Activated T-cell treated with anti-CD3 and anti-CD28 coated beads, Interleukin-2, amount 50 U/mL, for 4 hours (primary cell): ENCODE data around the gene LRRFIP1. TPM values are rescaled to one million over a fixed set of nuclear protein-coding genes. Genes with fewer than 3 reads are reported as not detected.
A peak's percentile ranks its signal among the peaks of the same experiment; 100 is the strongest.

Experiments used
- ATAC-seq, 2 donors: fragments of 200-7000 bp; cut with Tn5 transposase; one replicate each; pipeline ENCODE4 v1.10.0; 2021
- DNase-seq: peaks from one replicate; pipeline ENCODE4 v3.0.0-alpha.2; 2020
- H3K27me3 Mint-ChIP-seq: one replicate; pipeline ENCODE4 v1.8.0; 2021; ENCODE audit warnings: low read depth, mixed read lengths
- H3K36me3 Mint-ChIP-seq: one replicate; pipeline ENCODE4 v1.8.0; 2022; ENCODE audit warnings: mixed read lengths; ENCODE audit not compliant: insufficient read depth
- H3K4me1 Mint-ChIP-seq: one replicate; pipeline ENCODE4 v1.8.0; 2021; ENCODE audit warnings: low read depth, mixed read lengths
- H3K4me3 Mint-ChIP-seq: one replicate; pipeline ENCODE4 v1.8.0; 2021; ENCODE audit warnings: mild to moderate bottlenecking, moderate library complexity, mixed read lengths
- H3K9me3 Mint-ChIP-seq: one replicate; pipeline ENCODE4 v1.8.0; 2021; ENCODE audit warnings: mixed read lengths
- total RNA-seq, 3 donors: library from RNA; stranded (reverse); gene quantifications; one replicate each; pipeline ENCODE4 v1.2.1, GENCODE V29; 2021

The LRRFIP1 gene, protein sequence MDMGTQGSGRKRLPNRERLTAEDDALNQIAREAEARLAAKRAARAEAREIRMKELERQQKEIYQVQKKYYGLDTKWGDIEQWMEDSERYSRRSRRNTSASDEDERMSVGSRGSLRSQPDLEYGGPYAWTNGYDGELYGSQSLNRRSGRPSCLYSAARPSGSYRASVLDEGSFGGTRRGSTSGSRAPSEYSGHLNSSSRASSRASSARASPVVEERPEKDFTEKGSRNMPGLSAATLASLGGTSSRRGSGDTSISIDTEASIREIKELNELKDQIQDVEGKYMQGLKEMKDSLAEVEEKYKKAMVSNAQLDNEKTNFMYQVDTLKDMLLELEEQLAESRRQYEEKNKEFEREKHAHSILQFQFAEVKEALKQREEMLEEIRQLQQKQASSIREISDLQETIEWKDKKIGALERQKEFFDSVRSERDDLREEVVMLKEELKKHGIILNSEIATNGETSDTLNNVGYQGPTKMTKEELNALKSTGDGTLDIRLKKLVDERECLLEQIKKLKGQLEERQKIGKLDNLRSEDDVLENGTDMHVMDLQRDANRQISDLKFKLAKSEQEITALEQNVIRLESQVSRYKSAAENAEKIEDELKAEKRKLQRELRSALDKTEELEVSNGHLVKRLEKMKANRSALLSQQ
- 100 to 1,000 TPM; 160 to 203 (median 169) TPM for total RNA-seq

DNA sequence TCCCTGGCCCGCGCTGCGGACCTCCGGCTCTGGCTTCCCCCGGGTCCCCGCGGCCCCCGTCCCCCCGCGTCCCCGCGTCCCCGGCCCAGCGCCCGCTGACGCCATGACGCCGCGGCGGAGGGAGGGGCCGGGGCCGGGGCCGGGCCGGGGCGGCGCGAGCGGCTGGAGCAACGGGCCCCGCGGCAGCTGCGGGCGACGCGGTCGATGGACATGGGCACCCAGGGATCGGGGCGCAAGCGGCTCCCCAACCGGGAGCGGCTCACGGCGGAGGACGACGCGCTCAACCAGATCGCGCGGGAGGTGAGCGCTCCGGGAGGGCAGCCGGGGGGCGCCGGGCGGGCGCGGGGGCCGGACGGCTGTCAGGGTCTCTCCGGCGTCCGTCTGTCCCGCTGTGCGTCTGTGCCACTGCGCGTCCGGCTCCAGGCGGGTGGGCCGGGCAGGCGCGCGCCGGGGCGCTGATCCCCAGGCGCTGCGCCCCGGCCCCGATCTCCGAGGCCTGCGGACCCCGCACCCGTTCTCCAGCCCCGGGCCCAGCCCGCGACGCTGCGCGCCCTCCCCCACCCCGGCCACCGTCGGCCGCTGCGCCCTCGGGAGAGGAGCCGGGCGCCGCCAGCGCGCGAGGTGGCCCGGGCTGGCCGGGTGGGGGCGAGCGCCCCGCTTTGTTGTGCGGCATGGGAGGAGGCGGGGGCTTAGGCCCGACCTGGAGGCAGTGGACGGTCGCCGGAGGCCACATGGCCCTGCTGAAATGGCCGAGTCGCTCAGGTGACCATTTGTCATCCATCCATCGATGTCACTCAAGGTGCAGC, at the start of gene LRRFIP1:
Gene LRRFIP1 (plus strand): TSS at position 147 of the 806 bp plus-strand sequence. CDS start 58 bp downstream, at position 205.
- H3K4me3 Mint-ChIP-seq: peak within 1 kb of the TSS; percentile 81
- no peaks in the 10 kb centered on the region for H3K36me3 Mint-ChIP-seq
- H3K27me3 Mint-ChIP-seq: peaks cover 31% of the 10 kb centered on the region
- H3K4me1 Mint-ChIP-seq: peaks cover 23% of the 10 kb centered on the region
- no peaks in the 10 kb centered on the region for H3K9me3 Mint-ChIP-seq
- ATAC-seq (peak; percentile 82 to 86), DNase-seq (no peak)

DNA sequence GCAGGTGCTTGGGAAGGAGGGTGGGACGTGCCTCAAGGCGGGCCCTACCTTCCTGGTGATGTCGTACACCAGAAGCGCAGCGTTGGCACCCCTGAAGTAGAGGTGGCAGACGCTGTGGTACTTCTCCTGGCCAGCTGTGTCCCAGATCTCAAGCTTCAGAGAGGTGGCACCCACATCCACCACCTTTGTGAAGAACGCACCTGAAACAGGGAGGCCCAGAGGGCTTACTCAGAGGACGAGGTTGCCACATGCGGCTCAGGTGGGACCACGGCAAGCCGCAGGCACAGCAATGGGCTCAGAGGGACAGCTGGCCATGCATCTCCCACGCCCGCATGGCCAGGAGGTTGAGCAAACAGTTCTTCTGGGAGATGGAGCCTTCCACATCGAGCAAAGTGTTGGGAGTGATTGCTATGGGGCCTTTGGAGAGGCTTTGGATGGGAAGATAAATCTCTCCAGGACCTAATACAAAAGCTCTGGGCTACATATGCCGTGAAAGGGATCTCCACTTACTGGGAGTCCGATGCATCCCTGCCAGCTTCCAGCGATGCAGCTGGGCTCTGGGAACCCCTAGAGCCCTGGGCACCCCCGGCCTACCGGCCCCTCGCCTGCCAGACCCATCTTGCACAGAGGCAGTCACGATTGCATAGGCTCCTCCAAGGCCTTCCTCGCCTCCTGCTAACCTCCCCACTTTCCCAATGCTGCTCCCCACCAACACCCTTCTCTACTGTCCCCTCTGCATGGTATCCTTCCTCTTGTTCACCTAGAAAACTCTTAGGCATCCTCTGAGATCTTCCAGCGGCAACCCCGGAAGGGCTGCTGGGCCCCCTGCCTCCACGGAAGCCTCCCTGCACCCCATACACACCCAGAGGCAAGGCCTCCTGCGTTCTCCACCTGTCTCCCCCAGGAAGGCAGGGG, 49.2 kb upstream of the LRRFIP1 start:
- ATAC-seq (no peak), DNase-seq (no peak)
- H3K9me3 Mint-ChIP-seq: no peaks in the 10 kb centered on the region
- no peak overlapping the region for H3K4me3 Mint-ChIP-seq
- H3K4me1 Mint-ChIP-seq: peaks cover 3% of the 10 kb centered on the region
- H3K36me3 Mint-ChIP-seq: no peaks in the 10 kb centered on the region
- no peaks in the 10 kb centered on the region for H3K27me3 Mint-ChIP-seq

DNA sequence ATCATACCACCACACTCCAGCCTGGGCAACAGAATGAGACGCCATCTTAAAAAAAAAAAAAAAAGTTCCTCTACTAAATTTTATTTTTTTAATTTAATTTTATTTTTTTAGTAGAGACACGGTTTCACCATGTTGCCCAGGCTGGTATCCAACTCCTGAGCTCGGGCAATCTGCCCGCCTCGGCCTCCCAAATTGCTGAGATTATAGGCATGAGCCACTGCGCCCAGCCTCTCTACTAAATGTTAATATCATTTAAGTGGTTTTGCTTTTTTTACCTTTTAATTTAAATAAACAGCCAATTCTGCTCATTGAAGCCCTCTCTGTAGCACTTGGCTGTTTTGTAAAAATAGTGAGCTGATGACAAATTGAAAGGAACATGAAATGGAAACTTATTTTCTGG, 46.1 kb upstream of the LRRFIP1 start:
- Mint-ChIP-seq H3K4me3 (no peak overlapping the region), H3K36me3 (no peaks in the 10 kb centered on the region), H3K9me3 (no peaks in the 10 kb centered on the region), H3K4me1 (peaks cover 3% of the 10 kb centered on the region), H3K27me3 (no peaks in the 10 kb centered on the region)
- DNase-seq (no peak), ATAC-seq (no peak)

DNA sequence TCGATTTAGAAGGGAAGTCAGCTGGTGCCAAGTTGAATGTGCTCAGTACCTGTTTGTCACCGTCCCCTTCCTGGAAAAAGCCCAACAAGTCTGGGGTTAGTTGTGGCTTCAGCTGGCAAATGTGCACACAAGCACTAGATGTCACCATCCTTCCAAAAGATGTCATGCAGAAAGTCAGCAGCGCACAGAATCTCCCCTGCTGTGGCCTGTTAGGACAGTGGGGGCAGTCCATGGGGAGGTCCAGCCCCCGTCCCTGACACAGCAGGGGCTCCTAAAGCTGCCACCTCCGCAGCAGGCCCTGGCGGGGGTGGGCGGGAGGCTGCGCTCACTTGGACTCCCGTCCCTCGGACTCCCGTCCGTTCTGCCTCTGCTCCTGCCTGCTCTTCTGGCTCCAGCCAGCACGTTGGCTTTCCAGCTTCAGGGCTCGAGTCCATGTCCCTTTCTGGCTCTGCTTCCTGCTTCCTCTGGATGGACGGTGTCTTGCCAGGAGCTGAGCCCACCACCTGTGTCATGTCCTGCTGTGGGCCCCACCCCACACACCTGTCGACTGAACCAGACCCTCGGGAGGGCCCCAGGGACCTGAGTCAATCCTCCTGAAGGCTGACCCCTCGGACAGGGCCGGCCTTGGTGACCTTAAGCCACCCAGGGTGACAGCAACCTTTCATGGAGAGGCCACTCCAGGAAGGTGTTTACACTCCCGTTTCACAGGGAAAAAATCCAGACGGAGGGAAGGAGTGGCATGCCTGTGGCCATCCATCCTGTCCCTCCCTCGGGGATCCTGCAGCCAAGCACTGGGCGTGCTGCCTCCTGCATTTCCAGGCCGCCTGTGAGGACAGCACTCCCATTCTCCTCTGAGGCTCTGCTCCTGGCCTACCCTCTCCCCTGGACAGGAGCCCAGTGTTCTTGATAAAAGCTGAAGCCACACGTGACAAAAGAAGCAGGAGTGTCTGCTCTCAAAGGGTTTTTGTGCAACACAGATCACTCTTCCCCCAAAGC, 45.3 kb upstream of the LRRFIP1 start:
- Mint-ChIP-seq H3K27me3 (no peaks in the 10 kb centered on the region), H3K4me3 (no peak overlapping the region), H3K9me3 (no peaks in the 10 kb centered on the region), H3K36me3 (no peaks in the 10 kb centered on the region), H3K4me1 (peaks cover 3% of the 10 kb centered on the region)
- peak; percentile 89 to 93 for ATAC-seq
- DNase-seq: peak; percentile 31

DNA sequence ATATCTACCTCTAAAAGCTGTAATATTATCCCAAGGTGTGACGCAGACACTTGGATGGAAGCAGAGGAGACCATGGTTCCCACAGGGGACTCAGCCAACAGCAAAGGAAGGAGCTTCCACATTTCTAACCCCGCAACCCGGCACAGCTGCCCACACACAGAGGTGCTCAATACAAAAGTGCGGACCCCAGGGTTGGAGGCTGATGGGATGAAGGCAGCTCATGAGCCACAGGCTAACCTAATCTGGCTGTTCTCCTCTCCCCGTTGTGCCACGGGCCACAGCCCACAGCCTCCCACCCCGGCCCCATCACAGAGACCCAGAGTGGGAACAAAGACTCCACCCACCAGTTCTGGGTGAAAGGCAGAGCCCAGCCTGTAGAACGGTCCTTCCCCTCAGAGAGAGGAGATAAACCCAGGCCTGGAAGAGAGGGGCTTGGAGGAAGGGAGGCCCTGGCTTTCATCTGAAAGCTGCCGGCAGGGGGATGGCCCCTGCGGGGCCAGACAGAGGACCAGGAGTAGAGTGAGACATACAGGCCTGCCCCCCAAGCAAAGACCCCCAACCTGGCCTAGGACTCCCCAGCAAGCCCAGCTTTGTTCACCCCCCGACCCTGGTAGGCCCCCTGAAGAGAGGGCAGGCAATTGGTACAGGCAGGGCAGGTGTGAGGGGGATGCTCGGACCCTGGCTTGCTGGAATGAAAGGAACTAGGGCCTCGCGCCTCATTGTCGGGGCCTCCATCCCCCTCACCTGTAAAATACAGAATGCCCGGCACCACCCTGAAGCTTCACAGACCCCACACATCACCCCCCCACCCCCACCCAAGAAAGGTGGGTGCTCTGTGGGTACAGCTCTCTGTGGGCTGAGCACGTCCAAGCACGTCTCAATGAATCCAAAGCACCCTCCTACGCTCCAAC, 43.7 kb upstream of the LRRFIP1 start:
- Mint-ChIP-seq H3K27me3 (no peaks in the 10 kb centered on the region), H3K9me3 (no peaks in the 10 kb centered on the region), H3K4me3 (no peak overlapping the region), H3K4me1 (peaks cover 3% of the 10 kb centered on the region), H3K36me3 (no peaks in the 10 kb centered on the region)
- DNase-seq: no peak
- no peak for ATAC-seq

GRCh38 chr2:237585590-237586221, 41.7 kb upstream of the LRRFIP1 start:
- peaks cover 3% of the 10 kb centered on the region for H3K4me1 Mint-ChIP-seq
- no peaks in the 10 kb centered on the region for H3K36me3 Mint-ChIP-seq
- no peak overlapping the region for H3K4me3 Mint-ChIP-seq
- DNase-seq (no peak), ATAC-seq (no peak)
- peaks cover 2% of the 10 kb centered on the region for H3K27me3 Mint-ChIP-seq
- no peaks in the 10 kb centered on the region for H3K9me3 Mint-ChIP-seq

DNA sequence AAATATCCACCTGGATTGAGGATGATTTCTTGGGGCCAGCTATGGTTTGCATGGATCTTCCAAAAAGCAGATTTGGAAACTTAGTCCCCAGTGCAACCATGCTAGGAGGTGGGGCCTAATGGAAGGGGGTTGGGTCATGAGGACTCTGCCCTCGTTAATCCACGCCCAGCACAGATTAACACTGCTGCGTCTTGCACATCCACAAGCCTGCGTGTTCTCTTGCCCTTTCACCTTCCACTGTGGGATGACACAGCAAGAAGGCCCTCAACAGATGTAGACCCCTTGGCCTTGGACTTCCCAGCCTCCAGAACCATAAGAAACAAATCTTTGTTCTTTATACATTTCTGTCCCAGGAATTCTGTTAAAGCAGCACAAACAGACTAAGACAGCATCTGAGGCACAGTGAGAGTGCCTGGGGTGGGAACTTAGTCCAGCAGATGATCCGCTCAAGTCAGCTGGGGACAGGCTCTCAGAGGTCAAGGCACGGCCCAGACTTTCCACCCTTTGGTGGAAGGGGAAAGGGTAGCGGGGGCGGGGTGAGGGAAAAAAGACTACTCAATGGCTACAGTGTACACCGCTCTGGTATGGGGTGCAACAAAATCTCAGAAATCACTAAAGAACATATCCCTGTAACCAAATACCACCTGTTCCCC, 39.2 kb upstream of the LRRFIP1 start:
- Mint-ChIP-seq H3K4me1 (peaks cover 10% of the 10 kb centered on the region), H3K9me3 (no peaks in the 10 kb centered on the region), H3K36me3 (no peaks in the 10 kb centered on the region), H3K4me3 (no peak overlapping the region), H3K27me3 (peaks cover 2% of the 10 kb centered on the region)
- ATAC-seq (no peak), DNase-seq (no peak)

DNA sequence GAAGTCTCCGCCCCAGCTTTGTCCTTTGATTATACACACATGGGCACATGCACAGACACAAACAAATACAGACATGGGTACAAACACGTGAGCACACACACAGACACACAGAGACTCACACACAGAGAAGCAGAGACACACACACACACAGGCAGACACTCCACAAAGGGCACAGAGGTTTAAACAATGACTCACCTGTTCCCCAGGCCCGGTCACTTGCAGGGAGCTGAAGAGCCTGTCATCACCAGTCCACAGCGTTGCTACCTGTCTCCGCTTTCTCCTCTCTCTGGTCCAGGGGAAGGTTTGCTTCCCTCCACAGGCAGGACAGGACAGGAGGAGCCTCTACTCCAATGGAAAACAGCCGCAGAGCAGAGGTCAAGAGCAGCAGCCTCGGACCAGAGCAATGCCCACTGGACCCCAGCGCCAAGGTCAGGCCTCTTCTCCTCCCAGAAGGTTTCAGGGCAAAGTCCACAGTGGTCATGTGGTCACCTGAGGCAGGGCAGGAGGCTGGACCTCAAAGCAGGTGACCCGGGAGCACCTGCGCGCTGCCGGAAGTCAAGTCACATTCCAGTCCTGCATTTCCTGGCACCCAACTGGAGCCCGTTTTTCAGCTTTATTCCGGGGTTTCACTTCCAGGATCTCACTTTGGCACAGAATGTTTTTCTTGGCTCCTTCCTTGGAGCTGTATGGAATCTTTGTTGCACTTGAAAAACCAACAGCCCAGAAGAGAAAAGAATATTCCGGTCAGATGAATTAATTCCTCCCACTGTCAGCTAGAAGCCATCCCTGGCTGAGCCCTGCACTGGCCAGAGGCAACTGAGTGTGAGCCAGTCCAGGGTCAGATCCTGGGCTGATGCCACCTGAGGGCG, 36.9 kb upstream of the LRRFIP1 start, which contains the start of gene RAB17:
Gene RAB17 (minus strand): TSS at position 463 of the 869 bp plus-strand sequence. CDS start 4,580 bp downstream, outside the sequence.
- ATAC-seq (no peak), DNase-seq (no peak)
- H3K4me1 Mint-ChIP-seq: peaks cover 10% of the 10 kb centered on the region
- no peaks in the 10 kb centered on the region for H3K36me3 Mint-ChIP-seq
- no peaks in the 10 kb centered on the region for H3K9me3 Mint-ChIP-seq
- peaks cover 2% of the 10 kb centered on the region for H3K27me3 Mint-ChIP-seq
- H3K4me3 Mint-ChIP-seq: no peak within 1 kb of the TSS

DNA sequence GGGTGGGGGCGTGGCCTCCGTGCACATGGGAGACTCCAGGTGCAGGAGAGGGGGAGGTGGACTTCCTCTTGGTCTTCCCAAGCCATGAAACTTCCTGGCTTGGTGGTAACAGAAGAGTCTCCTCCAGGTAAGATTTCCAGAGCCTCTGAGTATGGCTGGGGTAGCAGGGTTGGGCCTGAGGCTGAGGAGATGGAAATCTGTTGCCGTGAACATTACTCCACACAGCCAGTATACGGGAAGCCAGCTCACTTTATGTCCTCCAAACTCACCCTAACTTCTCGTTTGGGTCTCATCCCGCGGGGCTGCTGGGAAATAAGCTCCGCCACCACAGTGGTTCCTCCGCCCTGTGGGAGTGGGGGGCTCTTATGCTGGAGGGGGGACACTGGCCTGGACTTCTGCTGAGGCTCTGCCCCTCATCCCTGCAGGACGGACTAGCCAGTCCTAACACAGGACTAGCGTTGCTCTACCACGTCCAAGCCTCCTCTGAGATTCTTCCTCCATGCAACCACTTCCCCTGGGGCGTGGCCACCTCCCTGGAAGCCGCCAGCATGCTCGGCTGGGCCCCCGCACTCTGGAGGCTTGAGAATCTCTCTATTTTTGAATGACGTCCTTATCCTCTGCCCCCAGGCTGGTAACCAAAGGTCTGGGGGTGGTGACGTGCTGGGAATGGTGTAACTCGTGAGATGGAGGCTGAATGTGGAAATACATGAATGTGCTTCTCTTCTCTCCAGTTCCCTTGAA, 36.1 kb upstream of the LRRFIP1 start:
- DNase-seq: no peak
- H3K36me3 Mint-ChIP-seq: no peaks in the 10 kb centered on the region
- H3K4me1 Mint-ChIP-seq: peaks cover 10% of the 10 kb centered on the region
- no peak overlapping the region for H3K4me3 Mint-ChIP-seq
- peaks cover 2% of the 10 kb centered on the region for H3K27me3 Mint-ChIP-seq
- ATAC-seq: no peak
- H3K9me3 Mint-ChIP-seq: no peaks in the 10 kb centered on the region

GRCh38 chr2:237592425-237592980, 34.9 kb upstream of the LRRFIP1 start:
- Mint-ChIP-seq H3K4me3 (no peak overlapping the region), H3K9me3 (no peaks in the 10 kb centered on the region), H3K36me3 (no peaks in the 10 kb centered on the region), H3K27me3 (peaks cover 2% of the 10 kb centered on the region), H3K4me1 (peaks cover 10% of the 10 kb centered on the region)
- ATAC-seq (no peak), DNase-seq (no peak)
